ENCODE measurements around the gene ABCA7.
A peak's percentile ranks its signal among the peaks of the same experiment; 100 is the strongest.

DNA sequence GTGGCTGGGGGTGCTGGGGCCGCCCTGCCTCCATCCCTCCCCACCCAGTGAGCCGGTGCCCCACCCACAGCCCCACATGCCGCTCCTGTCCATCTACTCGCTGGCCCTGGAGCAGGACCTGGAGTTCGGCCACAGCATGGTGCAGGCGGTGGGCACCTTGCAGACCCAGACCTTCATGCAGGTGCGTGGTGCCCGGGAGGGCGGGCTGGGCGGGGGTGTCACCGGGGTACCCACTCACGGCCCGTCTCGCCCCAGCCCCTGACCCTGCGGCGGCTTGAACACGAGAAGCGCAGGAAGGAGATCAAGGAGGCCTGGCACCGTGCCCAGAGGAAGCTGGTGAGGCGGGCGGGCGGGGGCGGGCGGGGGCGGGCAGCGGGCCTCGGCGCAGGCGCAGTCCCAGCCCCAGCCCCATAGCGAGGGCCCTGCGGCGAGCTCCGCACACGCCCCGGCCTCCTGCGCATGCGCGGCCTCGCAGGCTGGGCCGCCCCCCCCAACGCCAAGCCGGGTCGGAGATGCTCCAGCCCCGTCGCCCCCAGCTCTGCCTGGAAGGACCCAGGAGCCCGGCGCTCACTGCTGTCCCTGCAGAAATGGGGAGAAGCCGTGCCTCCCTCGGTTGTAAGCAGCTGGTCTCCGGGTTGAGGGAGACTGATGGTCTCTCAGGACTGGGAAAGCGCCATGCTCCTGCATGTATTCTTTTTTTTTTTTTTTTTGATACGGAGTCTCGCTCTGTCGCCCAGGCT, 34.8 kb downstream of the ABCA7 start:
- TF ChIP-seq POLR2A (IDR thresholded peaks at IDR 0.05; ENCODE audit: borderline replicate concordance, extremely low read depth, insufficient read depth, insufficient read length) (peak; percentile 19), EZH2 (IDR thresholded peaks at IDR 0.05) (no peak), POLR2AphosphoS5 (IDR thresholded peaks at IDR 0.05; ENCODE audit: low read depth, low read length) (no peak), EZH2phosphoT487 (IDR thresholded peaks at IDR 0.05; ENCODE audit: borderline replicate concordance) (no peak)
- TF ChIP-seq, protein P1, sequence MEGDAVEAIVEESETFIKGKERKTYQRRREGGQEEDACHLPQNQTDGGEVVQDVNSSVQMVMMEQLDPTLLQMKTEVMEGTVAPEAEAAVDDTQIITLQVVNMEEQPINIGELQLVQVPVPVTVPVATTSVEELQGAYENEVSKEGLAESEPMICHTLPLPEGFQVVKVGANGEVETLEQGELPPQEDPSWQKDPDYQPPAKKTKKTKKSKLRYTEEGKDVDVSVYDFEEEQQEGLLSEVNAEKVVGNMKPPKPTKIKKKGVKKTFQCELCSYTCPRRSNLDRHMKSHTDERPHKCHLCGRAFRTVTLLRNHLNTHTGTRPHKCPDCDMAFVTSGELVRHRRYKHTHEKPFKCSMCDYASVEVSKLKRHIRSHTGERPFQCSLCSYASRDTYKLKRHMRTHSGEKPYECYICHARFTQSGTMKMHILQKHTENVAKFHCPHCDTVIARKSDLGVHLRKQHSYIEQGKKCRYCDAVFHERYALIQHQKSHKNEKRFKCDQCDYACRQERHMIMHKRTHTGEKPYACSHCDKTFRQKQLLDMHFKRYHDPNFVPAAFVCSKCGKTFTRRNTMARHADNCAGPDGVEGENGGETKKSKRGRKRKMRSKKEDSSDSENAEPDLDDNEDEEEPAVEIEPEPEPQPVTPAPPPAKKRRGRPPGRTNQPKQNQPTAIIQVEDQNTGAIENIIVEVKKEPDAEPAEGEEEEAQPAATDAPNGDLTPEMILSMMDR (IDR thresholded peaks at IDR 0.05 in 2 of 3, conservative IDR thresholded peaks at IDR 0.05 in 1 of 3; ENCODE audit: borderline replicate concordance in 1 of 3, insufficient read depth in 1 of 3, low read depth in 2 of 3, low read length in 2 of 3): no peak
- TF ChIP-seq, protein P2, sequence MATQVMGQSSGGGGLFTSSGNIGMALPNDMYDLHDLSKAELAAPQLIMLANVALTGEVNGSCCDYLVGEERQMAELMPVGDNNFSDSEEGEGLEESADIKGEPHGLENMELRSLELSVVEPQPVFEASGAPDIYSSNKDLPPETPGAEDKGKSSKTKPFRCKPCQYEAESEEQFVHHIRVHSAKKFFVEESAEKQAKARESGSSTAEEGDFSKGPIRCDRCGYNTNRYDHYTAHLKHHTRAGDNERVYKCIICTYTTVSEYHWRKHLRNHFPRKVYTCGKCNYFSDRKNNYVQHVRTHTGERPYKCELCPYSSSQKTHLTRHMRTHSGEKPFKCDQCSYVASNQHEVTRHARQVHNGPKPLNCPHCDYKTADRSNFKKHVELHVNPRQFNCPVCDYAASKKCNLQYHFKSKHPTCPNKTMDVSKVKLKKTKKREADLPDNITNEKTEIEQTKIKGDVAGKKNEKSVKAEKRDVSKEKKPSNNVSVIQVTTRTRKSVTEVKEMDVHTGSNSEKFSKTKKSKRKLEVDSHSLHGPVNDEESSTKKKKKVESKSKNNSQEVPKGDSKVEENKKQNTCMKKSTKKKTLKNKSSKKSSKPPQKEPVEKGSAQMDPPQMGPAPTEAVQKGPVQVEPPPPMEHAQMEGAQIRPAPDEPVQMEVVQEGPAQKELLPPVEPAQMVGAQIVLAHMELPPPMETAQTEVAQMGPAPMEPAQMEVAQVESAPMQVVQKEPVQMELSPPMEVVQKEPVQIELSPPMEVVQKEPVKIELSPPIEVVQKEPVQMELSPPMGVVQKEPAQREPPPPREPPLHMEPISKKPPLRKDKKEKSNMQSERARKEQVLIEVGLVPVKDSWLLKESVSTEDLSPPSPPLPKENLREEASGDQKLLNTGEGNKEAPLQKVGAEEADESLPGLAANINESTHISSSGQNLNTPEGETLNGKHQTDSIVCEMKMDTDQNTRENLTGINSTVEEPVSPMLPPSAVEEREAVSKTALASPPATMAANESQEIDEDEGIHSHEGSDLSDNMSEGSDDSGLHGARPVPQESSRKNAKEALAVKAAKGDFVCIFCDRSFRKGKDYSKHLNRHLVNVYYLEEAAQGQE (IDR thresholded peaks at IDR 0.05; ENCODE audit: low read depth): no peak

All from HCT116 (cell line).